Activated T-cell treated with anti-CD3 and anti-CD28 coated beads for 48 hours (primary cell): ENCODE measurements around the gene ADGRG3.

Experiments
- DNase-seq: peaks from one replicate; pipeline ENCODE4 v3.0.0-alpha.2; 2020; ENCODE audit warnings: low read depth

The ADGRG3 gene

DNA sequence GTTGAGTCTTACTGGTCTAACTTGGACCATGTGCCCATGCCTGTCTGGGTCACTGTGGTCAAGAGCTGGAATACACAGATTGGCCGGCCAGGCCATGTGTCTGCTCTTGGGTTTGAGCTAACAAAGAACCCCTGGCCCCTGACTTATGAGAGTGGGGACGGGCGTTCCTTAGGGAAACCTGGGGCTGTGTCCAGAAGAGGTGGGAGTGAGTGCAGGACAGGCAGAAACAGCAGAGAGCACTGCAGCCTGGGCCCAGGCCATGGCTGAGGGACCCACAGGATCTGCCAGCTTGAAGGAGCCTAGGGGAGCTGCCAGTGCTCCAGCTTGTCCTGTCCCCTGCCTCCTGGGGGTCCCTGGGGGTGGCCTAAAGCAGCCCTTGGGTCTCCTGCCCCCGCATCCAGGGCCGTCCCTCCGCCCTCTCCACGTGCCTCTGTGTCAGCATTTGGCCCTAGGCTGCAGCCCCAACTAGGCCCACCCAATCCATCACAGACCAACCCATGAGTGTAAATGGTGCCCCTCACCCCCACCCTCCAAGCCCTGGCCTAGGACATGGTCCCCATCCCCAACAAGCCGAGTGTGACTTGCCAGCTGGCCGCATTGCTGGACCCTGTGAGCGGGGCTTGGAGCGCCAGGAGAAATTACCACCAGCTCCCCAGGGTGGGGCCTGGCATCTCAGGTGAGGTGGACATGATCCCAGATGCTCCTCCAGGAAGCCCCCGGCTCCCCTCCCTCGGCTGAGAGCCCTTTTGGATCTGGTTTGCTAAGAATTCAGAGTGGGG lies 14.0 kb downstream of the ADGRG3 start:
- no peak for DNase-seq

DNA sequence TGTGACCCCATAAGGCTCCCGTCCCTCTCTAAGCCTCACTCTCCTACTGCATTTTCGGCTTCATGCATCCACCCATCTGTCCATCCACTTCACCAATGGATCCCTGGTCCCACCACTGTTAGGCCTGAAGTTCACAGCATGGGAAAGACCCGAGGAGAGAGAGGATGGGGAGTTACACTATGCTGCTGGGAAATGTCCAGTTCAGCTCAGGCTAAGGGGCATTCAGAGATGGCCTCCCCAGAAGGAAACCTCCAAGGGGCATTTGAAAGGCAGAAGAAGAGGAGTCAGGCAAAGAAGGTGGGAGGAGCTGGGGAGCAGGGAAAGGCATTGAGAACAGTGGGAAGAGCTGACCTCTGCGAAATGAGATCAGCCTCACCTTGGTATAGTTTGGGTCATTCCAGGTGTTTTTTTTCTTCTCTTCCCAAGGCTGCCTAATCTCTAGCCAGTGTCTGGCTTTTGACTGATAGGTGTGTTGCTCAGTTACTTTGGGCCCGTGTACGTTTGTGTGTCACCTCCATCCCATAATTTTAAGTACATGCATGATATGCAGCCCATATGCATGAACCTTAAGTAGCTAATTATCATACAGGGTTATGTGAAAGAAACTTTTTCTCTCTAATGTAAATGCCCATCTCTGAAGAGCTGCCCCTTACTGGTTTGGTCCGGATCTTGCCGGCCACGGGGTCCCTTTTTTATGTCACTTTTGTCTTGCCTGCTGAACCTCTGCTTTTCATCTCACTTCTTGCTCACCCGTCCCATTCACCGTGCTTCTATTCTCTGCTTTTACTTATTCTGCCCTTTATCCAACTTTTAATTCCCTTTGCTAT lies 14.9 kb downstream of the ADGRG3 start:
- DNase-seq: no peak

DNA sequence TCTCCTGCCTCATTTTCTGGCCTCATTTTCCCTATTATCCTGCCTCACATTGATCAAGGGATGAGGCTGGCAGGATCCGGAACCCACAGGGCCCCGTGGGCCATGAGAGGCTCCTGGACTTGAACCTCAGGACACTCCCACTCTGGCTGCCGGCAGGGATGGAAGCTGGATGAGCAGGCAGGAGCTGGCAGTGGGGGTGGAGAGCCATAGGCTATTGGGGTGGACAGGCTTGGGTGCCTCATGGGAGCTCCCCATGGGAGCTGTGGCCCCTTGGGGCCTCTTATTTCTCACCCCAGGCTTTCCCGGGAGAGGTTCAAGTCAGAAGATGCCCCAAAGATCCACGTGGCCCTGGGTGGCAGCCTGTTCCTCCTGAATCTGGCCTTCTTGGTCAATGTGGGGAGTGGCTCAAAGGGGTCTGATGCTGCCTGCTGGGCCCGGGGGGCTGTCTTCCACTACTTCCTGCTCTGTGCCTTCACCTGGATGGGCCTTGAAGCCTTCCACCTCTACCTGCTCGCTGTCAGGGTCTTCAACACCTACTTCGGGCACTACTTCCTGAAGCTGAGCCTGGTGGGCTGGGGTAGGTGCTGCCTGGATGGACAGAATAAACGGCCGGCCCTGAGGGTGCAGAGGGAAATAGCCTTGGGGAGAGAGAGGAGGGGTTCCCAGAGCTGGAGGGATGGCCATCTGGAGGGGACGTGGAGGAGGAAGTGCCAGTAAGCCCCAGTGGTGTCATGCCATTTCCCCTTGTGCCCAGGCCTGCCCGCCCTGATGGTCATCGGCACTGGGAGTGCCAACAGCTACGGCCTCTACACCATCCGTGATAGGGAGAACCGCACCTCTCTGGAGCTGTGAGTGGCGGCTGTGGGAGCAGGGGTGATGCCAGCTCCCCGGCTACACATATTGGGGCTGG lies 15.8 kb downstream of the ADGRG3 start:
- no peak for DNase-seq

DNA sequence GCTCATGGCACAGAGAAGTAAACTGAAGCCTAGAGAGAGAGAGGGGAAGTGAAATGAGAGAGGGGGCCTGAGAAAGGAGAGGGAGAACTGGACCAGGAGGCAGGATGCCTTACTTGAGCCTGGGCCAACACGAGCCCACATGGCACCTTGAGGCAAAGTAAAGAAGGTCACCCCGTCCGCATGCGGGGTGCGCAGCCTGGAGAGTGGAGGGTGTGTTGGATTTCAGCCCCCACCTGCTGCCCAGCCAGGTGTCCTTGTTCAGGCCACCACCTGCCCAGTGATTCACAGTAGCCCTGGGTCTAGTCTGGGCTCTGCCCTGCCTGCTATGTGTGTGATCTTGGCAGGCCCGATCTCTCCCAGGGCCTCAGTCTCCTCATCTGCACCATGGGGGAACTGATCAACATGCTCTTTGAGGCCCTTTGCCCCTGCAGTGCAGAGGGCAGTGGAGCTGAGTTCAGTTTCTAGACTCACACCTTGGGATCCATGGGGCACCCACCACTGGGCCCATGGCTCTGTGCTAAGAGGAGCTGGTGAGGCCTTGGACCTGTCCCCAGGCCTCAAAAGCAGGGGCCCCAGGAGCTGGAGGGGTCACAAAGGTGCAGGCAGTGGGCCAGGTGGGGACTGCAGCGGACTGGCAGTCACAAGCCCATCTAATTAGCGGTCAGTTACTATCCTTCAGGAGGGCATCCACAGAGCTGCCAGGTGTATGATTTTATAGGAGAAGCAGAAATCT lies 16.7 kb downstream of the ADGRG3 start:
- DNase-seq: no peak

DNA sequence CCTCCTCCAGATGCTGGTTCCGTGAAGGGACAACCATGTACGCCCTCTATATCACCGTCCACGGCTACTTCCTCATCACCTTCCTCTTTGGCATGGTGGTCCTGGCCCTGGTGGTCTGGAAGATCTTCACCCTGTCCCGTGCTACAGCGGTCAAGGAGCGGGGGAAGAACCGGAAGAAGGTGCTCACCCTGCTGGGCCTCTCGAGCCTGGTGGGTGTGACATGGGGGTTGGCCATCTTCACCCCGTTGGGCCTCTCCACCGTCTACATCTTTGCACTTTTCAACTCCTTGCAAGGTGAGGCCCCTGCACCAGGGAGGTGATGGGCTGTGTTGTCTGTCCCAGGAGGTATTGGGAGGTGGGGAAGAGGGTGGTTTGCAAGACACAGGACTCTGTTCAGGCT lies 17.5 kb downstream of the ADGRG3 start:
- DNase-seq: no peak

DNA sequence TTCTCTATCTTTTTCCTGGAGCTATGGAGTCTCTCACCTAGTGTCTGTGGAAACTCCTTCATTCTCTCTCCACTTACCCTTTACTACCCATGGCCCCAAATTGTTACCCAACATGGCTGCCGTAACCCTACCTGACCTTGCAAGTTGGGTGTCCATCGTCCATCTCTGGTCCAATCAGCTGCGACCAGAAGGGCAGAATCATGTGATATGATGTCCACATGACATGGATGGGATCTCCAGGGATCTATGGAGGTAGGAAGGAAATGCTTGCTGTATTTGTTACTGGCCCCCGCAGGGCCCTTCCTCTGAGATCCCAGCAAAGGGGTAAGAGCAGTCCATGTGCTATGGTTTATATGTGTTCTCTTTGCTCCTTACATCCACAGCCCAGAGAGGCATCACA lies 18.5 kb downstream of the ADGRG3 start:
- no peak for DNase-seq

DNA sequence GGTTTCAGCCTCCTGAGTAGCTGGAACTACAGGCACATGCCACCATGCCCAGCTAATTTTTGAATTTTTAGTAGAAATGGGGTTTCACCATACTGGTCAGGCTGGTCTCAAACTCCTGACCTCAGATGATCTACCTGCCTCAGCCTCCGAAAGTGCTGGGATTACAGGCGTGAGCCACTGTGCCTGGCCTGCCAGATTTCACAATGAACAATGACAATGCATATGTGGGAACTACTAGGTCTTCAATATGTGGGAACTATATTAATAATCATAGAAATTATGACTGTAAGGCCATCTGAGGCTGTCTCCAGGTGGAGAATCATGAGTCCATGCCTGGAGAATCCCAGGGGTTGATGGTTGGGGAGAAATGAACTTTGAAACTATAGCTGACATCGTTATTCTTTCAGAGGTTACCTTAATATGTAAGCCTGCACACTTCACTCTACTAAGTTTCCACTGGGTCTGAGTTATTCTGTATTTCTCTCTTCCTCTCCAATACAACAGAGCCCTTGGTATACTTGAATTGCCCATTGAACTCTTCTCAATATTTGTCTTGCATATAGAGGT lies 19.3 kb downstream of the ADGRG3 start:
- no peak for DNase-seq

DNA sequence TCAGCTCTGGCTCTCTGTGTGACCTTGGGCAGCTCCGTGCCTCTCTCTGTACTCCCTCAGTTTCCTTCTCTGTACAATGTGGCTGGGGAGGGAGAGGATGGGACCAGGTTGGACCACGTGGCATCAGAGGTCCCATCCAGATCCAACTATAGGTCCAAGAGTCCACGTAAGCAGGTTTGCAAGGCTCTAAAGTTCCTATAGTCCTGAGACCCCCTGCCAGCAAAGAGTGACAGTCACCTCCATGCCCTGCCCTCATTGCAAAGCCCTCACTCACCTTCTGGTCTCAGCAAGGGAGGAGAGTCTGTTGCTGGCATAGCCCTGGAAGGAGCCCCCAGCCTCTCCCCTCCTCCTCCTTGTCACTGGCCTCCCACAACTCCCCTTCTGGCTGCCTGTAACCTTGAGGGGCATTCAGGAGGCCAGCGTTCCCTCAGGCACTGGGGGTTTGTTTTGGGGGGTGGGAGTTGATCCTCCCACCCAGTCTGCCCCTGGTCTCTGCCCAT lies 20.4 kb downstream of the ADGRG3 start:
- no peak for DNase-seq

DNA sequence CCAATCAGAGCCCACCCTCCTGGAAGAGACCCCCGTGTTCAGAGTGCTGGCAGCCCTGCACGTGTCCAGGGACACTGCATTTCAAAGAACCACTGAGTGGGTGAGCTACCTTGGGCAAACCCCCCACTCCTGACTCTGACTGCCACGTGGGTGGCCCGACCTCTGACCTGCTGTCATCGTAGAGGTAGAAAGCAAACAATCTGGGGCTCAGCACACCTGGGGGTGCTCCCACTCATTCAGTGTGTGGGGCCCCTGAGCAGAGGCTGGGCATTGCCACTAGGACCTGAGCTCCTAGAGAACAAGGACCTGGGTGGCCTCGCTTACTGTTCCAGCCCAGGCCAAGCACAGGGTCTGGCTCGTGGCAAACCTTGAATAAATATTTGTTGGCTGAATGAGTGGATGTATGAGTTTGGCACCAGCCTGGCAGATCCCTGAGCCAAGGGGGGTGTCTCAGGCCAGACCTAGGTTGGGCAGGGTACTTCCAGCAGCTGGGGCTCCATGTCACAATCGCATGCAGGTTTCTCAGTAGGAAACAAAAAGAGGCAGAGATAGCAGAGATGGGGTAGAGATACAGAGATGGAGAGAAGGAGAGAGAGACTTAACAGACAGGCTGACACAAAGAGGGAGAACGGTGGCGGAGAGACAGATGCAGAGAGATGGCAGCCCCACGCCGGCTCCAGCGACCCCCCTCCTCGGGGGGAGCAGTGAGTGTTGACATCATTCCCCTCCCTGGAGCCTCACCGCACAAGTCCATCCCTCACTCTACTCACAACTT lies 21.1 kb downstream of the ADGRG3 start:
- DNase-seq: no peak

DNA sequence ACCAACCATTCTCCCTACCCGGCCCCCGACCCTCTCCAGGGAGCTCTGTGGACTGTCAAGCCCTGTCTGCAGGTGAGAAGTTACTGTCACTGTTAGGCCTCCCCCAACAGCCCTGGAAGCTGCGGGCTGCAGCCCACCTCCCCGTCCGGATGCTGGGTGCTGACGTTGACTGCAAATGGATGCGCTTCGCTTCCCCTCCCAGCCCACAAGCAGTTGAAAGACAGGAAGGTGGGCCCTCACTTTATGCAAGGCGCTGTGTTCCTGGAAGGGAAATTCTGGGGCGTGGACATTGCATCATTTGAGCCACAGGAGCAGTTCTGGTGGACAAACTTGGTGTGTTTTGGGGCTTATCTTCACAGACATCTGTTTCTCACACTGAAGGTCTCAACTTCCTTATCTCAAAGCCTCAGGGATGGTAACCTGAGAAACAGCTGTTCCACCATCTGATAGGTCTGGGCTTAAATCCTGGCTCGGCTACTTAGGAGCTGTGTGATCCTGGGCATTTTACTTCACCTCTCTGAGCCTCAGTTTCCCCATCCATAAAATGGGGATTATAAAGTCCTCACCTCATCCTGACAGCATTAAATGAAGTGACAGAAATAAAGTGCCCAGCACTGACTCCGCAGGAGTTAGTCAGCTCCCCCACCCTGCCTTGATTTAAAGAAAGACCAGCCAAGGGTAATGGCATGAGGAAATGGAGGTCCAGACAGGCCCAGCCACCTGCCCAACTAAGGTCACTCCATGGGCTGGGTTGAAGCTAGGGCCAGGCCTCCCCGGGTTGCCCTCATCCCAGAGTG lies 21.9 kb downstream of the ADGRG3 start:
- no peak for DNase-seq

DNA sequence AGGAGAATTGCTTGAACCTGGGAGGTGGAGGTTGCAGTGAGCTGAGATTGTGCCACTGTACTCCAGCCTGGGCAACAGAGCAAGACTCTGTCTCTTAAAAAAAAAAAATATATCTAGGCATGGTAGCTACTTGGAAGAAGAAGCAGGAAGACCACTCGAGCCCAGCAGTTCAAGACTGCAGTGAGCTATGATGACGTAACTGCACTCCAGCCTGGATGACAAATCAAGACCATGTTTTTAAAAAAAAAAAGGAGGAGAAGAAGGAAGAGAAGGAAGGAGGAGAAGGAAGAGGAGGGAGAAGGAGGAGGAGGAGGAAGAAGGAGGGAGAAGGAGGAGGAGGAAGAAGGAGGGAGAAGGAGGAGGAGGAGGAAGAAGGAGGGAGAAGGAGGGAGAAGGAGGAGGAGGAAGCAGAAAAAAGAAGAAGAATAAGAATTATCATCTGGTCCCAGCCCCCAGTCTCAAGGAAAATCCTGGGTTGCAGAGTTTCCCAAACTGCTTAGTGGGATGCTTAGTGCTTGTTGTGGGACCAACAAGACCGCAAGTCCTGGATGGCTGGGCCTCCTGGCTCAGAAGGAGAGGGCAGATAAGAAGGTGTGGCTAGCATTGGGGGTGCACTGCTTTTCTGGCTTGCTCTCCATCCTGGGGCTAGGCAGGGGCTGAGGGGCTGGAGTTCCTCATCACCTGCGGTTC lies 22.8 kb downstream of the ADGRG3 start:
- DNase-seq: no peak

DNA sequence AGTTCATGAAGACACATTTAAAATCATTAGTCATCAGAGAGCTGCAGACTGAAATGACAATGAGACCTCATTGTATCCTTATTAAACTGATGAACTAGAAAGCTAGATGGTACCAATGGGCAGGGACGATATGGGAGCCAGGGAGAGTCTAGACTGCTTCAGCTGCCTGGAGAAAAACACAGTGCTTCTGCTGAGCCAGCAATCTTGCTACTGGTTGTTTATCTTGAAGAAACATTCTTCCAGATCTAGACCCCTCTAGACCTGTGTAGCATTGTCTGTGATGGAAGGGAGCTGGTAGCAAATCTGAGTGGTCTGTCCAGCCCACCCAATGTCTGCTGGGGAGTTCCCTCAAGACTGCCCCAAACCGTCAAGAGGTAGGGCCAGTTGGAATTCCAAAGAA lies 24.5 kb downstream of the ADGRG3 start:
- DNase-seq: no peak

DNA sequence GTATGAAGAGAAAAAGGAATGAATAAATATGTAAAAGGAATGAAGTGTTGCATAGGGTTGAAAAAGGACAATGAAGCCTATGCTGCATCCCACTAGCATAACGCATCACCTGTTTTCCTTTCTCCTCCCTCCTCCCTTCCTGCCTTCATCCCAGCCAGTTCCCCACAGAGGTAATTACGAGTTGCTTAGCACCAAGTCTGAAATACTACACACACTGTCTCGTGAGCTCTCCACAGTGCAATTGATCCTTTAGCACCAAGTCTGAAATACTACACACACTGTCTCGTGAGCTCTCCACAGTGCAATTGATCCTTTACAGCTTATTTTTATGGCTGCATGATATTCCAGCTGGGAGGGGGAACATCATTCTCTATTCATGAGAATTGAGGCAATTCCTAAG lies 25.4 kb downstream of the ADGRG3 start:
- DNase-seq: no peak

DNA sequence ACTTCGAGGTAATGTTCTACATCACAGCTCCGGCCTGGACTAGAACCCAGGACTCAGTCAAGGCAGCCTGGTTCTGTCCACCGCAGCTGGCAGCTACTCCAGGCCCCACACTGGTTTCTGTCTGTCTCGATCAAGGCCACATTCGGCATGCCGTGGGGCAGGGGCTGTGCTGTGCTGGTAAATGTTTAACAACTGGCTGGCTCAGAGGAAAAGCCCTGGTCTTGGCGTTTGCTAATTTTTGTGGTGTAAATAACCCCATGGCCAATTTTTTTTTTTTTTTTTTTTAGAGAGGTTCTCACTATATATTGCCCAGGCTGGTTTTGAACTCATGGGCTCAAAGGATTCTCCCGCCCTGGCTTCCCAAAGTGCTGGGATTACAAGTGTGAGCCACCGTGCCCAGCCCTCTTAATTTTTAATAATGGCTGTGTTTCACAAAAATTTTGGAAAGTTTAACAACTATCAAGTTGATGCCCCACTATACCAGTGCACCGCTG lies 26.2 kb downstream of the ADGRG3 start:
- no peak for DNase-seq

DNA sequence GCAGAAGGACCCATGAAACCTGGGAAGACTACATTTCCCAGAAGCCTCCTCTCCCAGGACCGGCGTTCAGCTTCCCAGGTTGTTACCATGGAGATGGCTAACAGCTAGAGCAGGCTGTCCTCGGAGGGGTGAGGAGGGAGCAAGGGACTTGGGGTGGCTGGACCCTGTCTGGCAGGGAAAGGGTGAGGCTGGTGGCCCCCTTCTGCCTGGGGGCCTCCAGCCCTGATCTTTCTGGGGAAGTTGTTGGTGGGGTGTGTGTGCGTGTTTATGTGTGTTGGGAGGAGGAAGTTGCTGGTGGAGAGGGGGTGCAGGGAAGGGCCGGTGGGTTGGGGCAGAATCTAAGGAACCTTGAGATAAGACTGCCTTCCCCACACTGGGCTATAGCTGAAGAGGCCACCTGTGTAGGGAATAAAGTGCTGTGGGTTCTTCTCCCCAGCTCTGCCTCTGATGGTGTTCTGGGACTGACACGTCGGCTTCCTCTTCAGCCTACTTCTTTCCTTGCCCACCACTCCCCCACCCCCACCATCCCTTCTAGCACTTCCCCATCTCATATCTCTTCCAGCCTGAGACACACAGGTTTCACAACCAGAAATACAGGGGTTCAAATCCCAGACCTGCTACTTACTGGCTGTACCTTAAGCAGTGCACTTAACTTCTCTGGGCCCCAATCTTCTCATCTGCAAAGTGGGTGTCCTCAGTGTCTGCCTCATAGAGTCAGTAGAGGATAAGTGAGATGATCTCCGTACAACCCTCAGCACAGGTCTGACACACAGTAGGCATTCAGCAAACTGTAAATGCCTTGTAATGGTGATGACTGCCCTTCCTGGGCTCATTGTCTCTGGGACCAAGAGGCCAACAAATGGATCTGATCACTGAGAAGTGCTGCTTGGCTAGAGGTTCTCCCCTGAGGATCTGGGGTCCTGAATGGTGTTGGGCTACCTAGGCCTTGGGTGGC lies 26.9 kb downstream of the ADGRG3 start, which contains the start of gene DRC7:
TSS of gene DRC7 (plus strand) at position 82 of the 955 bp plus-strand sequence. CDS start 3,144 bp downstream, outside the sequence.
- no peak for DNase-seq

DNA sequence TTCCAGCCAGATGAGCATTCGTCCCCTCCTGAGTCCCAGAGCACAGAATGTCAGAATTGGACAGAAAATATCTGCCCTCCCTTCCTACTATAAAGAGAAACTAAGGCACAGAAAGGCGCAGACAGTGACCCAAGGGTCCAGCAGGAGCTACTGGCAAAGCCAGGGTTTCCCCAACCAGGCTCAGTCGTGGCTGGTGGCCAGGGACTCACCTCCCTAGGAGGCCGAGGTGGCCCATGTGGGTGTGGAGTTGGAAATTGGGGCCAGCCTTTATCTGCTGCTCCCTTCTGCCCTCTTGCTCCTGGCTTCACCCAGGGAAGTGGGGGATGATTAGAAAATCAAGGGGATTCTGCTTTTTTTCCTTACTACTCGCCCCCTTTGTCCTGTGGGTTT lies 27.6 kb downstream of the ADGRG3 start:
- no peak for DNase-seq

DNA sequence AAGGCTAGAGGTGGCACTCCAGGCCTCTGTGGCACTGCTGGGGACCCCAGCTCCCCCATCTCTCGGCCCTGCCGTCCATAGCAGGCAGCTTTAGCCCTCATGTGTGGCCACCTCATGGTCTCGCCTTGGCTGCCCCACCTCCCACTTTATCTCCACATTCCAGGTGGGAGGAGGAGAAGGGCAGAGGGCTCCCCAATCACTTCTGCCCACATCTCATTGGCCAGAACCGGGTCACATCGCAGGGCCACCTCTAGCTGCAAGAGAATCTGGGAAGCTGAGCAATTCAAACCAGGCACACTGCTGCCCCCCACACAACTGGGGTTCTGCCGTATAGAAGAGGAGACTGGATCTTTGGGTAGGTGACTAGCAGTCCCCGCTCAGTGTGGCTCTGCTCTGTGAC lies 28.1 kb downstream of the ADGRG3 start:
- DNase-seq: no peak
